HCT116 (cell line): ENCODE data around the gene MMP12. TPM values are rescaled to one million over a fixed set of nuclear protein-coding genes. Genes with fewer than 3 reads are reported as not detected.

ENCODE experiments used
- ATAC-seq: fragments of 200-7000 bp; cut with Tn5 transposase; 2 replicates; pipeline ENCODE4 v1.9.1; 2020; ENCODE audit warnings: mild to moderate bottlenecking, moderate library complexity
- BruUV-seq: library from RNA; stranded (reverse); fragments of 400-500 nt; replicated peaks from 2 replicates; lab custom pipeline; 2021; lab: Mats Ljungman, UMichigan
- CTCF ChIA-PET: fragments of 300-600 bp; sonication (Branson Sonifier 250); formaldehyde crosslinking; loops from one replicate; lab custom pipeline; 2021; ENCODE audit warnings: antibody characterized with exemption; lab: Charles Lee
- POLR2A ChIA-PET: fragments of 300-600, 350-600 bp; sonication (Branson Sonifier 250); formaldehyde crosslinking; loops from one replicate; lab custom pipeline; 2021; ENCODE audit warnings: antibody characterized with exemption; lab: Charles Lee
- RAD21 ChIA-PET, 2 experiments: fragments of 300-600 bp; sonication (Branson Sonifier 250); formaldehyde crosslinking; loops; one replicate each; lab custom pipeline; 2023; ENCODE audit warnings: low total read pairs in 2 of 2; ENCODE audit not compliant: uncharacterized antibody in 2 of 2, unreplicated experiment in 2 of 2, low non-redundant PET in 1 of 2; lab: Charles Lee
- DNase-seq: peaks from one replicate; pipeline ENCODE4 v3.0.0-alpha.2; 2010; ENCODE audit warnings: low read depth, low spot score
- H2AFZ ChIP-seq: fragments of 200-600 bp; shearing (Covaris generic), sonication (generic); 2 replicates; pipeline ENCODE4 v1.6.1; 2017; ENCODE audit warnings: low read depth, mixed run types, mixed read lengths, antibody characterized with exemption, low read length; ENCODE audit not compliant: poor library complexity, severe bottlenecking
- H3K27ac ChIP-seq: 2 replicates; pipeline ENCODE4 v1.5.1; 2012; ENCODE audit warnings: low read depth, low read length
- H3K27me3 ChIP-seq: fragments of 200-600 bp; sonication (generic); 2 replicates; pipeline ENCODE4 v1.6.1; 2016; ENCODE audit warnings: mixed run types, low read length, mixed read lengths; ENCODE audit not compliant: insufficient read depth
- H3K36me3 ChIP-seq, 2 experiments: fragments of 200-500 bp in 1 of 2; fragments of 200-600 bp in 1 of 2; sonication (Bioruptor generic) in 1 of 2; sonication (generic) in 1 of 2; 2 replicates each; pipeline versions ENCODE4 v1.5.1 to v1.6.1; 2014 to 2016; ENCODE audit warnings: low read length in 2 of 2, inconsistent platforms in 1 of 2, mixed read lengths in 1 of 2, mixed run types in 1 of 2; ENCODE audit not compliant: insufficient read depth in 2 of 2, control insufficient read depth in 1 of 2
- H3K4me1 ChIP-seq, 2 experiments: fragments of 200-600 bp in 1 of 2; sonication (generic) in 1 of 2; 2 replicates each; pipeline versions ENCODE4 v1.5.1 to v1.6.1; 2012 to 2017; ENCODE audit warnings: low read length in 2 of 2, inconsistent platforms in 1 of 2, mild to moderate bottlenecking in 1 of 2, mixed read lengths in 1 of 2, mixed run types in 1 of 2, moderate library complexity in 1 of 2; ENCODE audit not compliant: insufficient read depth in 2 of 2, control insufficient read depth in 1 of 2
- H3K4me2 ChIP-seq: fragments of 200-600 bp; sonication (generic); 2 replicates; pipeline ENCODE4 v1.6.1; 2017; ENCODE audit warnings: mixed run types, low read length, mixed read lengths
- H3K4me3 ChIP-seq, 2 experiments: fragments of 200-600 bp in 1 of 2; sonication (generic) in 1 of 2; replicated peaks in 1 of 2; 2 replicates each; pipeline ENCODE4 v1.5.1; 2011 to 2016; ENCODE audit warnings: low read length in 2 of 2, control low read depth in 1 of 2, low read depth in 1 of 2, mild to moderate bottlenecking in 1 of 2, mixed read lengths in 1 of 2, mixed run types in 1 of 2
- H3K79me2 ChIP-seq: fragments of 200-600 bp; sonication (generic); 2 replicates; pipeline ENCODE4 v1.6.1; 2017; ENCODE audit warnings: mild to moderate bottlenecking, mixed run types, low read length, moderate library complexity, mixed read lengths; ENCODE audit not compliant: insufficient read depth
- H3K9ac ChIP-seq: fragments of 200-600 bp; sonication (generic); 2 replicates; pipeline ENCODE4 v1.6.1; 2016; ENCODE audit warnings: low read length, mixed read lengths
- H3K9me2 ChIP-seq: fragments of 200-600 bp; sonication (generic), shearing (Covaris generic); 2 replicates; pipeline ENCODE4 v1.6.1; 2017; ENCODE audit warnings: mixed run types, mild to moderate bottlenecking, moderate library complexity; ENCODE audit not compliant: insufficient read depth
- H3K9me3 ChIP-seq, 2 experiments: fragments of 200-500 bp in 1 of 2; fragments of 200-600 bp in 1 of 2; sonication (Bioruptor generic) in 1 of 2; sonication (generic) in 1 of 2; 2 replicates each; pipeline ENCODE4 v1.6.1; 2014 to 2017; ENCODE audit warnings: low read length in 2 of 2, mixed read lengths in 2 of 2, inconsistent platforms in 1 of 2, low read depth in 1 of 2, mild to moderate bottlenecking in 1 of 2, mixed run types in 1 of 2, moderate library complexity in 1 of 2; ENCODE audit not compliant: control insufficient read depth in 1 of 2, insufficient read depth in 1 of 2
- H4K20me1 ChIP-seq: fragments of 200-600 bp; sonication (generic), shearing (Covaris generic); 2 replicates; pipeline ENCODE4 v1.6.1; 2017; ENCODE audit warnings: mixed run types, mild to moderate bottlenecking, moderate library complexity; ENCODE audit not compliant: insufficient read depth
- ATF3 ChIP-seq: IDR thresholded peaks from 2 replicates; pipeline ENCODE4 v1.6.1; 2012
- CBX3 ChIP-seq: IDR thresholded peaks from 2 replicates; pipeline ENCODE4 v1.6.1; 2012; ENCODE audit warnings: low read depth
- CEBPB ChIP-seq: IDR thresholded peaks from 2 replicates; pipeline ENCODE4 v1.6.1; 2012; ENCODE audit warnings: low read depth
- EGR1 ChIP-seq: IDR thresholded peaks from 2 replicates; pipeline ENCODE4 v1.6.1; 2012; ENCODE audit warnings: low read depth
- ELF1 ChIP-seq: IDR thresholded peaks from 2 replicates; pipeline ENCODE4 v1.6.1; 2012; ENCODE audit warnings: low read depth, borderline replicate concordance
- EZH2 ChIP-seq: fragments of 200-600 bp; sonication (generic); IDR thresholded peaks from 2 replicates; pipeline ENCODE4 v1.6.1; 2017; ENCODE audit warnings: antibody characterized with exemption, mixed run types
- FOSL1 ChIP-seq: IDR thresholded peaks from 2 replicates; pipeline ENCODE4 v1.6.1; 2012; ENCODE audit warnings: low read depth
- JUND ChIP-seq: IDR thresholded peaks from 2 replicates; pipeline ENCODE4 v1.6.1; 2012
- POLR2A ChIP-seq: IDR thresholded peaks from 2 replicates; pipeline ENCODE4 v1.7.0; 2011; ENCODE audit warnings: borderline replicate concordance; ENCODE audit not compliant: insufficient read depth, insufficient read length; ENCODE audit errors: extremely low read depth
- RAD21 ChIP-seq: IDR thresholded peaks from 2 replicates; pipeline ENCODE4 v1.6.1; 2012; ENCODE audit warnings: low read depth, mild to moderate bottlenecking
- REST ChIP-seq: IDR thresholded peaks from 2 replicates; pipeline ENCODE4 v1.6.1; 2012; ENCODE audit warnings: low read depth
- SIN3A ChIP-seq: IDR thresholded peaks from 2 replicates; pipeline ENCODE4 v1.6.1; 2012; ENCODE audit warnings: low read depth
- SP1 ChIP-seq: IDR thresholded peaks from 2 replicates; pipeline ENCODE4 v1.6.1; 2012; ENCODE audit warnings: low read depth
- SRF ChIP-seq: IDR thresholded peaks from 2 replicates; pipeline ENCODE4 v1.6.1; 2012; ENCODE audit warnings: low read depth
- TCF7L2 ChIP-seq: IDR thresholded peaks from 2 replicates; pipeline ENCODE4 v1.7.0; 2011; ENCODE audit warnings: borderline replicate concordance, inconsistent platforms; ENCODE audit not compliant: insufficient read depth, insufficient read length; ENCODE audit errors: extremely low read depth
- YY1 ChIP-seq: IDR thresholded peaks from 2 replicates; pipeline ENCODE4 v1.6.1; 2011; ENCODE audit warnings: low read length, low read depth, moderate library complexity, mild to moderate bottlenecking; ENCODE audit not compliant: insufficient replicate concordance; ENCODE audit errors: extremely low read depth
- ZBTB33 ChIP-seq: IDR thresholded peaks from 2 replicates; pipeline ENCODE4 v1.6.1; 2011; ENCODE audit warnings: mild to moderate bottlenecking, low read length, moderate library complexity; ENCODE audit not compliant: insufficient replicate concordance; ENCODE audit errors: extremely low read depth
- ZFX ChIP-seq: fragments of 450-650 bp; IDR thresholded peaks from 2 replicates; pipeline ENCODE4 v1.6.1; 2017
- intact Hi-C: fragments of 100-400 bp; cut with micrococcal nuclease; formaldehyde crosslinking; loops from 2 replicates; pipeline ENCODE4 v1.10.0; 2022
- total RNA-seq: library from RNA; stranded (reverse); gene quantifications from one replicate; pipeline ENCODE4 v1.2.1, GENCODE V29; 2021; ENCODE audit not compliant: unreplicated experiment
- TF ChIP-seq, protein P1 (sequence below): IDR thresholded peaks from 2 replicates; pipeline ENCODE4 v1.6.1; 2012
- TF ChIP-seq, protein P2 (sequence below), 3 experiments: fragments of 200-600 bp in 1 of 3; sonication (generic) in 1 of 3; IDR thresholded peaks in 2 of 3; conservative IDR thresholded peaks in 1 of 3; 2 replicates each; pipeline ENCODE4 v1.5.1; 2012 to 2017; ENCODE audit warnings: low read depth in 2 of 3, low read length in 2 of 3, antibody characterized with exemption in 1 of 3, borderline replicate concordance in 1 of 3, control low read depth in 1 of 3, mild to moderate bottlenecking in 1 of 3, mixed read lengths in 1 of 3, mixed run types in 1 of 3, moderate library complexity in 1 of 3; ENCODE audit not compliant: insufficient read depth in 1 of 3

Gene MMP12
- total RNA-seq, 1 experiment from 2014 or later = not detected

GRCh38 chr11:102833731-102834130 is 41.1 kb downstream of the MMP12 start:
- H3K9me3 ChIP-seq = no peaks in the 10 kb centered on the region
- no peak overlapping the region for H3K4me3 ChIP-seq
- H3K36me3 ChIP-seq = no peaks in the 10 kb centered on the region
- H3K4me1 ChIP-seq = no peaks in the 10 kb centered on the region
- RAD21 ChIA-PET = no interaction called here
- ATAC-seq (no peak), DNase-seq (no peak)
- TF ChIP-seq ELF1 (no peak), FOSL1 (no peak), RAD21 (no peak), JUND (no peak), ATF3 (no peak), ZBTB33 (no peak), EZH2 (no peak), POLR2A (no peak), TCF7L2 (no peak), REST (no peak), YY1 (no peak), CEBPB (no peak), EGR1 (no peak), SP1 (no peak), SIN3A (no peak), CBX3 (no peak), SRF (no peak), ZFX (no peak)
- TF ChIP-seq, protein P1, sequence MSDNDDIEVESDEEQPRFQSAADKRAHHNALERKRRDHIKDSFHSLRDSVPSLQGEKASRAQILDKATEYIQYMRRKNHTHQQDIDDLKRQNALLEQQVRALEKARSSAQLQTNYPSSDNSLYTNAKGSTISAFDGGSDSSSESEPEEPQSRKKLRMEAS = no peak
- TF ChIP-seq, protein P2, sequence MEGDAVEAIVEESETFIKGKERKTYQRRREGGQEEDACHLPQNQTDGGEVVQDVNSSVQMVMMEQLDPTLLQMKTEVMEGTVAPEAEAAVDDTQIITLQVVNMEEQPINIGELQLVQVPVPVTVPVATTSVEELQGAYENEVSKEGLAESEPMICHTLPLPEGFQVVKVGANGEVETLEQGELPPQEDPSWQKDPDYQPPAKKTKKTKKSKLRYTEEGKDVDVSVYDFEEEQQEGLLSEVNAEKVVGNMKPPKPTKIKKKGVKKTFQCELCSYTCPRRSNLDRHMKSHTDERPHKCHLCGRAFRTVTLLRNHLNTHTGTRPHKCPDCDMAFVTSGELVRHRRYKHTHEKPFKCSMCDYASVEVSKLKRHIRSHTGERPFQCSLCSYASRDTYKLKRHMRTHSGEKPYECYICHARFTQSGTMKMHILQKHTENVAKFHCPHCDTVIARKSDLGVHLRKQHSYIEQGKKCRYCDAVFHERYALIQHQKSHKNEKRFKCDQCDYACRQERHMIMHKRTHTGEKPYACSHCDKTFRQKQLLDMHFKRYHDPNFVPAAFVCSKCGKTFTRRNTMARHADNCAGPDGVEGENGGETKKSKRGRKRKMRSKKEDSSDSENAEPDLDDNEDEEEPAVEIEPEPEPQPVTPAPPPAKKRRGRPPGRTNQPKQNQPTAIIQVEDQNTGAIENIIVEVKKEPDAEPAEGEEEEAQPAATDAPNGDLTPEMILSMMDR (IDR thresholded peaks at IDR 0.05 in 2 of 3, conservative IDR thresholded peaks at IDR 0.05 in 1 of 3; ENCODE audit: borderline replicate concordance in 1 of 3, insufficient read depth in 1 of 3, low read depth in 2 of 3, low read length in 2 of 3) = no peak
- H3K9me2 ChIP-seq = no peaks in the 10 kb centered on the region
- H3K79me2 ChIP-seq = no peaks in the 10 kb centered on the region
- BruUV-seq = no TSS peak
- POLR2A ChIA-PET = no interaction called here
- H3K4me2 ChIP-seq = no peak overlapping the region
- intact Hi-C loops = no loop called here
- CTCF ChIA-PET = no interaction called here
- no peaks in the 10 kb centered on the region for H3K27me3 ChIP-seq
- no peaks in the 10 kb centered on the region for H4K20me1 ChIP-seq
- H3K9ac ChIP-seq = no peak overlapping the region
- H3K27ac ChIP-seq = no peak overlapping the region
- no peak overlapping the region for H2AFZ ChIP-seq
